HL-60/S4 treated with phorbol 12-myristate 13-acetate at 8.2 ng/mL for 4 days and 3 days (cell line): ENCODE measurements around the gene GRK5.

Source experiments
- in situ Hi-C: fragments of 300-500 bp; cut with MboI; formaldehyde crosslinking; loops from 2 replicates; pipeline ENCODE4 v1.15.0; 2022; ENCODE audit warnings: low sequenced_read_pairs

GRK5 gene

DNA sequence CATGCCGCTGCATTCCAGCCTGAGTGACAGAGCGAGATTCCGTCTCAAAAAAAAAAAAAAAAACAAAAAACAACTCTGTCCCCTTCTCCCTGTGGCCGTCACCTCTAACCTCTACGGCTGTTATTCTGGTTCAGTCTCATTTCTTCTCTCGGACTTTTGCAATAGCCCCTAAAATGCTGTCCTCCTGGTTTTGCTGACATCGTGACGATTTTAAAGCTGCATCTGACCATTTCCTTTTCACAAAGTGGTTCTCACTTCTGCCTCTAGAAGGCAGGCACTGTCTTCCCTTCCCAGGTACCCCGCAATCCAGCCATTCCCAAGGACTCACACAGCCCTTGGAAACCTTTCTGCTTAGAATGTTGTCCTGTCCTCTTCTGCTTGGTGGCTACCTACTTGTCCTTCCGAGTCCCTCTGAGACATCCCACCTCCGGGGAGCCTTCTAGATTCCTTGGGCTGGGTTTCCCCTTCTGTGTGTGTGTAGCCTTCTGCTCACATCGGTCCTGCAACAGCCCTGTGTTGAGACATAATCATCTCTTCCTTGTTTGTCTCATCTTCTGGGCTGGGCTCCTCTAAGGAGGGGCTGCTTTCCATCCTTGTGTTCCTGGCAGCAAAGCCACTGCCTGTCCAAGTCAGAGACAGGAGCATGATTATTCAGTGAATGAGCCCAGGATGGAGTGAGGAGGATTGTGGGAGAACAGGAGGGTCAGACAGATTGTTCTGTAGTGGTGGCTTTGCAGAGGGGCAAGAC lies 83.1 kb downstream of the GRK5 start:
- in situ Hi-C loops: no loop called here

DNA sequence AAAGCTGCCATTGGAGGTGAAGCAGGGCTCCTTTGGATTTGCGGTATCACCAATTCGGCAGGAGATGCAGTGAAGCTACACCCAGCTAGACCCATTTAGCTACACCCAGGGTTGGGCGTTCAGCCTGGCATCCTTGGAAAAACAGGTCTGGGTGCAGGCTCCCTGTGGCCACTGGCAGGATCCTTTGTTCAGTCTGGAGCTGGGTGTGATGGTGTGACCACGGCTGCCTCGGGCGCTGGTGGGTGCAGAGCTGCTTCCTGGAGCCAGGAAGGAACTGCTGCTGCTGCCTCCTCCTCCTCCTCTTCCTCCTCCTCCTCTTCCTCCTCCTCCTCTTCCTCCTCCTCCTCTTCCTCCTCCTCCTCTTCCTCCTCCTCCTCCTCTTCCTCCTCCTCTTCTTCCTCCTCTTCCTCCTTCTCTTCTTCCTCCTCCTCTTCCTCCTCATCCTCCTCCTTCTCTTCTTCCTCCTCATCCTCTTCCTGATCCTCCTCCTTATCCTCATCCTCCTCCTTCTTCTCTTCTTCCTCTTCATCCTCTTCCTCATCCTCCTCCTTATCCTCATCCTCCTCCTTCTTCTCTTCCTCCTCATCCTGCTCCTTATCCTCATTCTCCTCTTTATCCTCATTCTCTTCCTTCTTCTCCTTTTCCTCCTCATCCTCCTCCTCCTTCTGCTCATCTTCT lies 84.0 kb downstream of the GRK5 start:
- in situ Hi-C loops: no loop called here

DNA sequence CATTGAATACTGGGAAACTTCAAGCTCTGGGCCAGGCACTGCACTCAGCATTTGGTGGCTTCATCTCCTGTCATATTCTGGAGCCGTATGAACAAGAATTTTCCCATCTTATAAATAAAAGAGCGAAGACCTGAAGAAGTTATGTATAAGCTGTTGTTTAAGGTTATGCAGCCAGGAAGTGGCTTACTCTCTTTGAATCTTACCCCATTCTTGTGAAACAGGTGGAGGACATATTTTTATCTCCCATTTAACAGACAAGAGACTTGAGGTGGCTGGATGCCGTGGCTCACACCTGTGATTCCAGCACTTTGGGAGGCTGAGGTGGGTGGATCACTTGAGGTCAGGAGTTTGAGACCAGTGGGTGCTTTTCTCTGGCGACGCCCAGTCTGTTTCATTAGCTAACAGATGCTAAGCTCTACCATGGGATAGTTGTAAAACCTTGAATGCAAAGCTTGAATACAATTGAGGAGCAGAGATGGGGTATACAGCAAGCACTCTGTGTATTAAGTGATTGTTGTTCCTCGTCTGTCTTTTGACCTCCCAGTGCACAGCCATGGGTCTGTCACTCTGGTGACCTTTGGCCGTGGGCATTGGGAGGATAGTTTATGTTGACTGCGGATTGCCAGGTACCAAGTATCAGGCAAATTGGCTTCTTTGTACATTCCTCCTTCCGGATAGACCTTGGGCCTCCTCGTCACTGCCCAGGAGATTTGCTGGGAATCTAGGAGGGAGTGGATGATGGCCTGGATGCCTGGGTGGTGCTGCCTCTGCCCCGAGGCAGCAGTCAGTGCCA lies 85.8 kb downstream of the GRK5 start:
- in situ Hi-C loops: no loop called here

DNA sequence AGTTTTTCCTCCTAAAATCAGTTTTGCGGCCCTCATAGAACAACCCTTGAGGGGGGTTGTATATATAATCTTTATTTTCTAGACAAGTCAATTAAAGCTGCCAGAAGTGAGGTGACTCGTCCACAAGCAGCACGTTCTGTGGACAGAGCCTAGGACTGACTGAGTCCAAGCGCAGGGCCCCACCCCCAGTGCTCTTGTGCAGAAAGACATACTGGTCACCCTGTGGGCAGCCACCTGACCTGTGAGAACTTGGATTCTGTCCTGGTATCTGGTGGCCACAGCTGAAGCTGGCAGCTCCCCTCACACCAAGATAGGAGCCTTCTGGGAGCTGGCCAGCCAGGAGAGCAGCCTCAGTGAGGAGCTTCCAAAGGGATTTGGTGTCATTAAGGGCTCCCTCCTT lies 89.3 kb downstream of the GRK5 start:
- in situ Hi-C loops: no loop called here

DNA sequence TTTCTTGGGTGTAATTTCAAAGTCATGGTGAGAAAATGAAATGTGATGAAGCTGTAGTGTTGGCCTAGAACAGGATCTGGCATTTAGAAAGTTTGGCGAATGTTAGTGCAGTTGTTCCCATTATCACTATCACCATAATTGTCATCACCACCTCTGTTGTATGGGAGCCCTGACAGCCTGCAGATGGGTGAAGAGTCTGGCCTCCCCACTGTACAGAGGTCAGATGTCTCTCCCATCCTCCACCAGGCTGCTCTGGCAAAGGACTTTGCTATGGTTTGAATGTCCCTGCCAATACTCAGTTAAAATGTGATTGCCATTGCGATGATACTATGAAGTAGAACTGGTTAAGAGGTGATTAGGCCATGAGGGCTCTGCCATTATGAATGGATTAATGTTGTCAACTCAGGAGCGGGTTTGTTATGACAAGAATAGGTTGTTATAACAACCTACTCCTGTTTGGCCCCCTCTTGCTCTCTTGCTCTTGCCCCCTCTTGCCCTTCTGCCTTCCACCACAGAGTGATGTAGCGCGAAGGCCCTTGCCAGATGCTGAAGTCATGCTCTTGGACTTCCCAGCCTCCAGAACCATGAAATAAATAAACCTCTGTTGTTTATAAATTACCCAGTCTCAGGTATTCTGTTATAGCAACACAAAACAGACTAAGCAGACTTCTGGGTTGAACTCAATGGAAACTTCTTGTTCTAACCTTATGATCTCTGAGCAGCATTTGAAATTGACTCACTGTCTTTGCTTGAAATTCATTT lies 90.0 kb downstream of the GRK5 start:
- in situ Hi-C loops: no loop called here

DNA sequence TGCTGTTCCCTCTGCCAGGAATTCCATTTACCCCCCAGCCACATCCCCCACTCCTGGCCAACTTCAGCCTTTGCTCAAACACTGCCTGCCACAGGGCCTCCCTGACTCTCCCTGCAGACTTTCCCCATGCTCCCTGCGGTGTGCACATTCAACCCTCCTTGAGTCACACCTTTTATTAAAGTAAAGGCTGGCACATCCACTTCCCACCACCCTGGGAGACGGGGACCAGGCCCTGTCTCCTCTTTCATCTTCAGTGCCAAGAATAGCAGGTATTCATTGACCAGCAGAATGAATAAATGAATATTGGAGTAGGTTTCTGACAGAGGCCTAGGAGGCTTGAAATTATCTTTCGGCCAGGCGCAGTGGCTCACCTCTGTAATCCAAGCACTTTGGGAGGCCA lies 91.4 kb downstream of the GRK5 start:
- in situ Hi-C loops: no loop called here

DNA sequence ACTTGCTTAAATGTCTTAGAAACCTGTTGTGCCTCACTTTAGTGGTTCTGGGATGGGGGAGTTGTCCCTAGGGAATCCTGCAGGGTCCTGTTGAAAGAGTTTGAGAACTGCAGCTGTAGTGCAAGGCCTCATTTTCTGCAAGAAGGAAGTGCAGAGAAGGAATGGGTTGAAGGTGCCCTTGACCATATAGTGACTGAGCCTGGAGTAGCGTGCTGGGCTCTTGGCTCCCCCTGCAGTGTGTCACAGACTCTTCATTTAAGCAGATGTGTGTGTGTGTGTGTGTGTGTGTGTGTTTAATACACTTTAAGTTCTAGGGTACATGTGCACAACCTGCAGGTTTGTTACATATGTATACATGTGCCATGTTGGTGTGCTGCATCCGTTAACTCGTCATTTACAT lies 92.2 kb downstream of the GRK5 start:
- in situ Hi-C loops: no loop called here

DNA sequence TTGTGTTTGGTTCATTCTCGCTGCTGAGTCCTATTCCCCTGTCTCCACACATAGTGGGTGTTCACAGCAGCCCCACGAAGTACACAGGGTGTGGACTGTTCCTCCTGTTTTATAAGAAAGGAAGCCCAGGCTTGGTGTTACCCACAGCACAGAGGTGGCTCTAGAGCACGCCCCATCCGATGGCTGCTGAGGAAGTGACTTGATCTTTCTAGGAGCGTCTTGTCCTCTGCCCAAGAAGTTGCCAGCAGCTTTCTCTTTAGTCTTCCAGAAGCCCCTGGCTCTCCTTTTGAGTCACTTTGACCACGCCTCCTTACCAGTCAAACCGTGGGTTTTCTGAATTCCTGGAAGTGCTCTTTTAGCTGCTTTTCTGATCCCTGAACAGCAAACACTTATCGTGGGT lies 94.0 kb downstream of the GRK5 start:
- in situ Hi-C loops: no loop called here

DNA sequence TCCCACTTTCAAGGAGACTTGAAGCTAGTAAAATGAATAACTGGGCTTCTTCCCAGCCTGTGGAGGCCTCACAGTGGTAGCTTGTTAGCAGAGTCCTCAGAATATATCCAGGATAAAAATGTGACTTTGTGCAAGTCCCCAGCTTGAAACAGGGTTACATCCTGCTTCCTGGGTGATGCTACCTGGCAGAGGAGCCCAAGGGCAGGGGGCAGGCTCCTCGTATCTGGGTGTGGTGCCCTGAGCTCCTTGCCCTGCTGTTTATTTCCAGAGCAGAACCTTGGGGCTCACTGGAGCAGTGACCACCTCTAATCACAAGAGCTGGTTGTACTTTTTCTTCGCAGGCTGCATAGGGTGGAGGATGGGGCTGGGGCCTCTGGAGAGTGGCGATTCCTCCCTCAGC lies 94.8 kb downstream of the GRK5 start:
- in situ Hi-C loops: no loop called here

DNA sequence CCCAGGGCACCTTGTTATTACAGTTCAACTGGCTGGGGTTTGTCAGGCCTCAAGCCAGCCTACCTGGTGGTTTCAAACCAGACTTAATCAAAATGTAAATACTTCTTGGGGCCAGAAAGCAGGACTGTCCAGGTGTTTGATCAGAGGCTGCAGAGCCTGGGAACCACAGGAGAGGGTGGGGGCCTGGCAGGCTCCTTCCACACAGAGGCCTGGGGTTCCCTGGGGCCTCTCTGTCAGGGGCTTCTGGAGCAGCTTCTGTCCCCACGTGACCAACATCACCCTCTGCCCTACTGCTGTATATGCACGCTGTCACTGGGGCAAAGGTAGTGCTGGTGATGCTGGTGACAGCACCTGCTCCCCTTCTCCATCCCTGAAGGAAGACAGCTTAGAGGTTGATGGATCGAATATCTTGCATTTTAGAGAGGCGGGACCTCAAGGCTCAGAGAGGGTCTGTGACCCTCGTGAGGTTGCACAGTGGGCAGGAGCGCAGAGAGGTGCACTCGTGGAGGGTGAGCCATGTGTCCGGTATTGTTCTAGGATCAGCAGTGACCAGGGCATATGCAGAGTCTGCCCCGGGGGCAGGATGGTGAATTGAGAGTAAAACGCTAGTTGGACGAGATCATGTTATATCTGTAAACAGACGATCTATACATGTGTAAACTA lies 95.4 kb downstream of the GRK5 start:
- in situ Hi-C loops: no loop called here

DNA sequence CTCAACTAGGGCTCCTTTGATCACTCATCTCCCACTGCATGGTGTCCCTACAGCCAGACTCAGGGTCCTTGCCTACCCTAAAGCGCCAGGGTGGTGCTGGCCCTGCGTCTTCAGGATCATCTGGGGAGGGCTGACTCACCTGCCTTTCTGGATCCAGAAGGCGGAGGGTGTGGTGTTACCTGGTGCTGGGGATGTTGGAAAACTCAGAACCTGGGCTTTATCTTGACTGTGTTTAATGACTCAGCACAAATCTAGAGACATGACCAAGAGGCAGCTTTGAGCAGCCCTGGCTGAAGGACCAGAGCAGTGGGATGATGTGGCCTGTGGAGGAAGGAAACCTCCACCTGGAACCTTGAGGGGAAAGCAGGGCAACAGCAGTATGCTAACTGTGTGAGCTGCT lies 96.5 kb downstream of the GRK5 start:
- in situ Hi-C loops: no loop called here

DNA sequence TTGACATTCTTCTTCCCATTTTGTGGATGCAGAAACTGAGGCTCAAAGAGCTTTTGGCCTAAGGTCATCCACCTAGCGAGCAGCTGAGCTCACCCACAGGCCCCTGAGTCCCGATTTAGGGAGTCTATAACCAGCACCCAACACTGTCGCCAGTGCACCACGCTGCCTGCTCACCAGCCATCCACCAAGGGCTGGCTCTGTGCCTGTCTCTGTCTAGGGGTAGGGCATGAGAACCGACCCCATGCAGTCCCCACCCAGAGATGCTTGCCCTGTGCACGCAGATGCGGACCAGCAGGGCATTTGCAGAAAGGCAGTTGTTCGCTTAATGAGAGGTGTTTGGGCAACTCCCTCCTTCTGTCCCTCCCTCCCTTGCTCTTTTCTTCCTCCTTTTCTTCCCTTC lies 97.2 kb downstream of the GRK5 start:
- in situ Hi-C loops: no loop called here

DNA sequence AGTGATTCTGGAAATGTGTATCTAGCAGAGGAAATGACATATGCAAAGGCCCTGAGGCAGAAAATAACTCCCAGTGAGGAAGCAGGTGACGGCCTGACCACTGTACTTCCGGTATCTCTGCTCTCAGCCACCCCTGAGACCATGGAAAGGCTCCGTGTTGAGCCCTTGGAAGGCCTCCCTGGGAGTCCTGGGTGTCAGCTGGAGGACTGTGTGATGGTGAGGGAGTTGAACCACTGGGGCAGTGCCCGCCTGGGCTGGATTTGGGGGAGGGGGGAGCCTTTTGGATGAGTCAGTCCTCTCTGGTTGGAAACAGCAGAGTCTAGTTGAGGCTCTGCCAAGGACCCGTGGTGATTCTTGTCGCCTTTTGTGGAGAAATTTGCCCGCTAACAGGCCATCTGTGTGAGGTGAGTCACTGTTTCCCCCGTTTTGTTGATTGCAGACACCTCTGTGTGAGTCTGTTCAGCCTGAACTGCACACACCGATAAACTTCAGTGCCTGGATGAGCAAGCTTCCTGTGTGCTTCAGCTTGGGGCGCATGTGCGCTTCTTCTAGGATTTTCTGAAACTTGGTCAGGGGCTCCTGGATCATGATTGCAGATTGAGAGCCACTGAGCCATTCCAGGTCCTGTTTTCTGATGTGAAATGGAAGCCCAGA lies 98.6 kb downstream of the GRK5 start:
- in situ Hi-C loops: no loop called here

DNA sequence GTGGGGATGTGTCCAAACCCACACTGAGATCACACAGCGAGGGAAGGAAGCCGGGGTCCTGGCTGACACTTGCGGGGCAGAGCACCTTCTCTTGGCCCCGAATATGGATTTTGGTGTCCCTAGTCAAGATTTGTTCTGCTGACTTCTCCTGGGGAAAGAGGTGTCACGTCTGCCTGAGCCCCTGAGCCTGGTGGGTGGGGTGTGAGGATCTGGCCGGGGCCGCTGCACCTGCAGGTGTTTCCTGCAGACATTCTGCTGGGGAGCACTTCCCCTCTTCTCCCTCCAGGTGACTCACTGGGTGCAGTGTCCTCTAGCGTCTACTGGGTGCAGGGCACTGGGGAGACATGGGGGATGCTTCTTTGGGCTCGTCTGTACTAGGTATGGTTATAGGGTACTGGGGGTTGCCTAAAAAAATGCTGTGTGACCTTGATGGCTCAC lies 99.2 kb downstream of the GRK5 start:
- in situ Hi-C loops: no loop called here

DNA sequence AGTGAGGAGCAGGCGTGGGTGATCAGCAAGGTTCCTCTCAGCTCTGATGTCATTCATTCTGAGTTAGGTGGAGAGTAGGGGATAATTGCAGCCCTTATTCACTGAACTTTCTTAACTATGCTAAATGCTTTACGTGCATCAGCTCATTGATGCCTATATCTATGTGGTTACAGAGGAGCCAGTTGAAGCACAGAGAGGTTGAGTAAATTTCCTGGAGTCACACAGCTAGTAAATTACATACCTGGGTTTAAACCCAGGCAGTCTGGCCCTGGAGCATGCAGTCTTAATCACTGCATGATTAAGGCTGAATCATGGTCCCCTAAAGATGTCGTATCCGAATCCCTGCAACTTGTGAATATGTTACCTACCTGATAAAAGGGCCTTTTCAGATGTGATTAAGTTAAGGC lies 99.6 kb downstream of the GRK5 start:
- in situ Hi-C loops: no loop called here

DNA sequence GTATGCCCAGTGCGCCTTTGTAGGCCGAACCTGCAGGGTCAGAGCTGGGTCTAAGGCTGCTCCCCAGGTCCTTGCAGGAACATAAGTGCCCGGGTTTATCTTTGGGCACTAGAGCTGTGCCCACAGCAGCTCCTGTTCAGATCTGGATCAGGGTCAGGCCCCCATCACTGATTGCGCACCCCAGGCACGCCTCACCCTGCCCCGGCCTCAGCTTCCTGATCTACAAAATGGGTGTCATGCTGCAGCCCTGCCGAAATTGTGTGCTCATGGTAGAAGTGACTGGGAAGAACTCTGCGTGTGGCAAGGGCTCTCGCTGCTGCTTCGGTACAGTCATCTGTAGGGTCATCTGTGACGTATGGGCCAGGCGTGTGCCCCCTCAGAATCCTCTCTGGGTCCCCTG lies 100.7 kb downstream of the GRK5 start:
- in situ Hi-C loops: no loop called here

DNA sequence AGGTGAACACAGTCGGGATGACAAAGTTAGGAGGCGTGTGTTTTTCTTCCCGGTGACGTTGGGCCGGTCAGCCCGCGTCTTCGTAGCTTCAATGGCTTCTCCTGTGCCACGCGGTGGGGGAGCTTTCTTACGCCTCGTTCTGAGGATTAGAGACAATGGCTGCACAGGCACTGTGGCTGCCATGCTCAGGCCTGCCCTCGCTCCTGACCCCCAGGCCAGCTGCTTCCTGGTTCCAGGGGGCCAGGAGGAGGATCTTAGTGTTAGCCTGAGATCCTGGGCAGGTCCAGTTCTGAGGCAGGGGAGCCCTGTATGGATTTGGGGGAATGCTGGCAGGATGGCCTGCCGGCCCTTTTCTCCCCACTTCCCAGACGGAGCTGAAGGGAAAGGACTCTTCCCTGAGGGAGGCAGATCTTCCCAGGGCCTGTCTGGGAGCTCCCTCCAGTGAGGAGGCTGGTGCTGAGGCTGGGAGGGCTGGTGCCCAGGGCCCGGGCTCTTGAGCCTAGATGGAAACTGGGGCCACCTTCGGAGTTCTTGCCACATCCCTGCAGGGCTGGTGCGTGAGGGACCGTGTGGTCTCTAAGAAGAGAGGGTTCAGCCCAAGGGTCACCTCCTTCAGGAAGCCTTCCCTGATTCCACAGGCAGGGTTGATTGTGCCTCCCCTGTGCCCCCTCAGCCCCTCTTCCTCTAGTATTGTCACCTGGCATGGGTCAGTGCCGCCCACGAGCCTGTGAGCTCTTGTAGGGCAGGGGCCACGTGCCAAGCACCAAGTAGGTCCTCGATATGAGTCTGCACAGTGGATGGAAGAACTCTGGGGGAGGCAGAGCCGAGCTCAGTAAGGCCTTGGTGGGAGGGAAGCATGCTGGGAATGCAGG lies 101.4 kb downstream of the GRK5 start:
- in situ Hi-C loops: no loop called here

DNA sequence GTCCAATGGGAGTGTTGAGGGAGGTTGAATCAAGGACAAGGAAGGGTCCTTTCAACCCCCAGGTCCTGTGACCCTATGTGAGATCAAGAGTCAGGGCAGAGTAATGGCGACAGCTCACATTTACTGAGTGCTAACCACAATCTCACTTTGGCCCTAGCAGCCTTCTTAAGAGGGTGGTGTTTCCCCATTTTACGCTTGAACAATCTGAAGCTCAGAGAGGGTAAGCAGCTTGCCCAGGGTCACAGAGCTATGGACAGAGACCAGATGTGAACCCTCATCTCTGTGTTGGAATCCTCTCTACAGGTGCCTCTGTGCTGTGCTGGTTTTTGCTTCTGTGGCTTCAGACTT lies 102.0 kb downstream of the GRK5 start:
- in situ Hi-C loops: no loop called here

DNA sequence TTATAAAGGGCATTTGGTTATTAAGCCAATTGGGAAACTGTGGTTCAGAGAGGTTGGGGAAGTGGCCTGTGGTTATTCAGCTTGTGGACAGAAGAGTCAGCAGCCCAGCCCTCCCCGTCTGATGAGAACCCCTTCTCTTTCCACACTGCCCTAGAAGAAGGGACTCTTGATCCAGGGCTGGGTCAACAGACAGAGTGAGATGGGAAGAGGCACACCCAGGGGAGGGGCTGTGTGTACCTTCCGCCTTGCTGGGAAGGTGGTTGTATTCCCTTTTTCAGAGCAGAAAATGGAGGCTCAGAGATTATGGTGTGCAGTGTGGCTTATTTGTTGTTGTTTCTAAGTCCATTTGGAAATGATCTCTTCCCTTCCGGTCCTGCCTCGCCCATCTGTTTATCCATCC lies 103.4 kb downstream of the GRK5 start:
- in situ Hi-C loops: no loop called here
